GM19239 (cell line): ENCODE measurements around the gene MTRR.

Experiments
- DNase-seq: peaks from one replicate; pipeline ENCODE4 v3.0.0; 2011; ENCODE audit warnings: low spot score; ENCODE audit not compliant: insufficient read length
- FAIRE-seq: peaks from 2 replicates; lab custom pipeline; 2011; peaks lifted over from hg19 to GRCh38; lab: Jason Lieb, UNC

The MTRR gene

DNA sequence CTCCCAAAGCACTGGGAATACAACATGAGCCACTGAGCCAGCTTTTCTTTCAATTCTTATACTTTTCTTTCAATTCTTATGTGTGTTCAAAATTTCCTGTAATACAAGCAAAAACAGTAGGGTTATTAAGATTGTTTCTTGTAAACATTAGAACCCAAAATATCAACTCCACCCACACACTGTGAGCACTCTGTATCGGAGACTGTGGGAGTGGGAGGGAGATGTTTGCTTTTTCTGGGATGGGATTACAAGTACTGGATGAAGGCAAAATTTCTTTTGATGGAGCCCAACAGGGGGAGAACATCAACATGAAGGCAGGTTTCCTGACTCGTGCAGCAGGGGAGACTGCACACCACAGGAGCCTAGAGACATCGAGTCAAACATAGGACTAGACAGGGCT, 13.3 kb upstream of the MTRR start:
- FAIRE-seq (no peak), DNase-seq (no peak)

DNA sequence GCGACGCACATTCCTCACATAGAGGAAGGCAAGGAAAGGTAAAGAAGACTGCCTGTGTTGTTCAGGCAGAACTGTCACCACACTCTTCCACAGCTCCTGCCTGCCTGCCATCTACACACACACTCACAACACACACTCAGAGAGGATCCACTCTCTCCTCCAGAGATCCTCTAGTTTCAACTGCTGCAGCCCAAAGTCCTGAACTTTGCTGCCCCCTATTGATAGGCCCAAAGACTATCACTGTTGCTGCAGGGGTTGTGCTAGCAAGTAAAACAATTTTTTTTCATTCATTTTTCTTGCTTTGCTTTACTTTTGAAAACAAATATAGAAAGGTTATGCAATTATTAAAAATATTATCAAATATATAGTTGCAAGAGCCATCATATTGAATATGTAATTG, 12.1 kb upstream of the MTRR start:
- DNase-seq (no peak), FAIRE-seq (no peak)

DNA sequence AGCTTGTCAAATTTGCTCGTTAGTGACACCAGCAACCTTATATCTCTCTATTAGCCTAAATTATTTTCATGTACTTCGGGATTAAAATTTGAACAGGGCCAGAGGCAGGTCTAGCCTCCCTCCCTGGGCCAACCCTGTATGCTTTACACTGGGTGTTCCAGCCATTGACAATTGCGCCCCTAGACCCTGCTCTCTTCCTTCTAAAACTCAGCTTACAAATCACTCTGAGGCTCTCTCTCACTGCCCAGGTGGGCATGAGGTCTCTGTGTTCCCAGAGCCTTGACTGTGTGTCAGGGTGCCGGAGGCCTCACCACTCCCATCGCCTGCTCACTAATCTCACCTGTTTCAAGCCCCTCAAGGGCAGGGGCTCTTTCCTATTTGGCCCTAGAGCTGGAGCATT, 11.6 kb upstream of the MTRR start:
- FAIRE-seq (no peak), DNase-seq (no peak)

- FAIRE-seq, result no peak
- DNase-seq, result no peak
Measured at GRCh38 chr5:7857926-7858632, 10.9 kb upstream of the MTRR start.

DNA sequence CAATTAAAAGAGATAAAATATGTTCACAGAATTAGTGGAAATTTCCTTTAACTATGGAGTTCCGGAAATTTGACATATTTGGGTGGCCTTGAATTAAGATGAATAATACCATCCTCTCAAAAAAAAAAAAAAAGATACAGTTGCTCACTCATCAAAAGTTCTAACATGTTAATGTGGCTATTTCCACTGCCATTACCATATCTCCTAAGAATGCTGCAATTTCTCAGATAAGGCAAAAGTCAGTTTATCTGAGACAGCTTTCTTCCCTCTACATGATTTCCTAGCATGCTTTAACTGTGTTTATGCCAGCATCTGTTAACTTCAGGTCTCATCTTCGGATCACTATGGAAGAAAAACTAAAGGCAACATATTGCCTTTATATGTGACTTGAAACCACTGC, 2.8 kb upstream of the MTRR start:
- no peak for DNase-seq
- no peak for FAIRE-seq

DNA sequence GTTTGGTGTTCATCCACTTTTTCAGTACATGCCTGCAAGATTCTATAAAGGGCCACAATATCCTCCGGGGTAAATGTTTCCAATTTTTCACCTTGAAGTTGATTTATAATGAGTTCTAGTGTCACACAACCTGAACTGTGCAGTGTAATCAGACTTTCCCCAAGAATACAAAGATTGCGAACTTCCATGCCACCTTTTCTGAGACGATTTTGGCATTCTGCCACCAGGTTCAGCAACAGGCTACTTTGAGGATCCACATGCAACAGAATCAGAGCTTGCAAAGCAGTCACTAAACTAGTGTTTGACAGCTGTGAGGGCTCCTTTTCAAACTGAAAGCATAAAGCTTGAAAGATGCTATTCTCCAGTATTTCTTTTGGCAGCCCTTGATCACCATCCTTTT, 1.7 kb upstream of the MTRR start:
- FAIRE-seq (no peak), DNase-seq (no peak)

DNA sequence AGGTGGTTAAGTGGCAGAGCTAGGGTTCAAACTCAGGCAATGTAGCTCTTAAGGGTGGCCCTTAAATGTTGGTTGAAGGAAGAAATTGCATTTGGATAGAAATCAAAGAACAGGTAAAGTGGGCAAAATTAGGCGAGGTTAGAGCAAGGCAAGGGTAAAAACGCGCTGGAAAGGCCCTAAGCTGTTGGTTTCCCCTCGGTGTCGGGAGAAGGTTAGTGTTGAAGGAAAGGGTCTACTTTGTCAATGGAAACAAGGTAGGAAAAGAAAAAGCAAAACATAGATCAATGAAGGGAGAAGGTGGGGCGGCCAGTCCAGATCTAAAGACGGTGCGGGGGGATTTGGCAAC, 548 bp upstream of the MTRR start:
- DNase-seq (no peak), FAIRE-seq (peak; percentile 80)

GRCh38 chr5:7869474-7870136, 657 bp downstream of the MTRR start:
- FAIRE-seq (no peak), DNase-seq (no peak)

DNA sequence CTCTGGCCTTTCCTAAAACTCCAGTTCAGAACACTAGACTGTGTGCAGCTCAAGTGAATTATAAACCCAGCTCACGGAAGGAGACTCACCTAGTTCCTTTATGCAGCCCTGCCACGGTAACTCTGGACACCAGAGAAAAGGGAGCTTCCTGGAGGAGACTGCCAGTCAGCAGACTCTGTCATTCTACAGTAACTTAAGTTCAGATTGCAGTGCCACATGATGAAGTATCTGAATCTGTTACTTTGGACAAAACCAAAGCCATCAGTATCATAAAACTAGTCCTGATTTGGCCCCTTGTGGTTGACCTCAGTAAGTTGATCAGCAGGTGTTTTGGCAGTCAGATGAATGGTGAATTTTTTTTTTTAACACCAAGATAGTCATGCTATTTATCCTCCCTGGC, 2.7 kb downstream of the MTRR start:
- FAIRE-seq, result peak; percentile 66

GRCh38 chr5:7872517-7873130, 3.7 kb downstream of the MTRR start:
- no peak for DNase-seq
- no peak for FAIRE-seq

More for the DNA sequence above, 2.7 kb downstream of the MTRR start:
- DNase-seq, result no peak

- DNase-seq, result no peak
- no peak for FAIRE-seq
Measured at GRCh38 chr5:7873216-7873615, 4.3 kb downstream of the MTRR start.

GRCh38 chr5:7874639-7875038, 5.7 kb downstream of the MTRR start:
- FAIRE-seq (no peak), DNase-seq (no peak)

DNA sequence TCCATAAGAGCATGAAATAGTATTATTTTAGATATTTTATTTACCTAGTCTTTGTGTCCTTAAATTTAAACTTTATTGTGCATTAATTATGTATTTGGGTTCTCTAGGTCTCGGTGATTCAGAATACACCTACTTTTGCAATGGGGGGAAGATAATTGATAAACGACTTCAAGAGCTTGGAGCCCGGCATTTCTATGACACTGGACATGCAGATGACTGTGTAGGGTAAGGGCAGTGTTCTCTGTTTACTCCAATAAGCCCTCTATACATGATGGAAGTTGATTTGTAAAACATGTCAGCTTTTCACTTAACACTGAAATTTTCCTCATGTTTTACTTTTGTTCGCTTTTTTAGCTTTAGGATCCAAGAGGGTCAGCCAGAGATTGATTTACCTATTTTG, 6.2 kb downstream of the MTRR start:
- DNase-seq (no peak), FAIRE-seq (peak; percentile 11)

- DNase-seq (no peak), FAIRE-seq (no peak)
Measured at GRCh38 chr5:7876867-7877266, 7.9 kb downstream of the MTRR start.

DNA sequence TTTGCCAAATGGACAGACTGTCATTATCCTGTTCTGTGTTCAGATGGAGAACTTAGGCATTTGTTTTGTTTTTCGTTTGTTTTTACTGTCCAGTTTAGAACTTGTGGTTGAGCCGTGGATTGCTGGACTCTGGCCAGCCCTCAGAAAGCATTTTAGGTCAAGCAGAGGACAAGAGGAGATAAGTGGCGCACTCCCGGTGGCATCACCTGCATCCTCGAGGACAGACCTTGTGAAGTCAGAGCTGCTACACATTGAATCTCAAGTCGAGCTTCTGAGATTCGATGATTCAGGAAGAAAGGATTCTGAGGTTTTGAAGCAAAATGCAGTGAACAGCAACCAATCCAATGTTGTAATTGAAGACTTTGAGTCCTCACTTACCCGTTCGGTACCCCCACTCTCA, 8.9 kb downstream of the MTRR start:
- DNase-seq (no peak), FAIRE-seq (no peak)

GRCh38 chr5:7878381-7878873, 9.5 kb downstream of the MTRR start:
- FAIRE-seq, result no peak
- DNase-seq, result no peak

DNA sequence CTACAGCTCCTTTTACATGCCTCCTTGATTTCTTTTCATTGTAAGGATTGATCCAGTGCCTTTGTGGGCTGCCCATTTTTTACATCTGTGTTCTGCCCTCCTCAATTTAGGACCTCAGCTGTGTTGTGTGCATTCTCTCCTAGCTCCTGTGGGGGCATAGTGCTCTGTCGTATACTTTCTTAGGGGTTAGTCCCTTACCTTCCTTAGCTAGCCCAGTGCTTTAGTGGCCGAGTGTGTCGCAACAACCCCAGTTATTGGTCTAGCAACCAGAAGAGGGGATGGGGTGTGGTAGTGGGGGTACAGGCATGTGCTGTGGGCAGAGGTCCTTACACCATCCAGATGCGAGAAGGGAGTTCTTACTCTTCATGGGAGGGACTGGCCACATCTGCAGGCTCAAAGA, 12.1 kb downstream of the MTRR start:
- FAIRE-seq (no peak), DNase-seq (no peak)

DNA sequence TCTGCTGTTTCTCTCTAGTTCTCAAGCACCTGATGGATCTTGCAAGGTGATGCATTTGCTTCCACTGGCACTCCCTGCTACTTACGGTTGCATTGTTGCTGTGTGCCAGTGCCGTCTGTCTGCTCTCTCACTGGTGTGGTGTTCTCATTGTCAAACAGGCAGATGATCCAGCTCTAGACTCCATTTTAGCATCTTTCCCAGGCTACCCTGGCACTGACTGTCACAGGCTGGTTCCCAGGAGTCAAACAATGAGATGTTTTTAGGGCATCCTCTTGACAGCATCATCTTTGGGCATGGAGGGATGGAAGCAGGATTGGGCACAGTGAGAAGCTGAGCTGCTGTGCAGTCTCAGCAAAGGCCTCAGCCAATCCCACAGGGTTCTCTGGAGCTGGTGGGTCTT, 12.9 kb downstream of the MTRR start:
- FAIRE-seq (no peak), DNase-seq (no peak)

GRCh38 chr5:7882926-7883325, 14.0 kb downstream of the MTRR start:
- FAIRE-seq (no peak), DNase-seq (no peak)

DNA sequence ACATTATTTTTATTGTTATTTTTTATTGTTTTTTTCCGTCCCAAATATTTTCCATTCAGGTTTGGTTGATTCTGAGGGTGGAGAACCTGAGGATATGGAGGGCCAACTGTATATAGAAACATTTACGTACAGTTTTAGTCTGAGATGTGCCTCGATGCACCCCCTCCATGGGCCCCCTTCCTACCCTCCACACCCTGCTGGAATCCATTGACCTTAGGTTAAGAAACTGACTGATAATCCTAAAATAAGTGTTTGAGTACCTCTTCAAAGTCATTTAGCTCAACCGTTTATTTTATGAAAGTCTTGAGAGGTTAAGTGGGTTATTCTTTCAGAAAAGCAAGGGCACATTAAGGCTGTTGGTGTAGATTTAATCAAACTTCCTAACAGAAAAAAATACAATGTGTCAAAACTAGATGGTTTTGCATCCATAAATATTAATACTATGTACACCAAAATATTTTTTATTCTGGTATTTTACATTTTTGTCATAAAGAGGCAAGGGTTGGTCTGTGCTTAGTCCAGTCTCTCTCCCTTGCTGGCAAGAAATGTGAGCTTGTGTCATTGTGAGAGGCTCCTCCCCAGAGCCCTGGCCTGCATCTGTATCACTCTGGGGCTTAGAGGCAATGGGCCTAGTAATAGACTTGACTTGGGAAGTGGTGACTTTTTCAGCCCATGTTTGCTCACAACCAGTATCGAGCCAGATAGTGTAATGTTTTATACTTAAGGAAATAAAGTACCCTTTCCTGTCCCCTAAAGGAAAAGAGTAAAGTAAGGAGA, 15.7 kb downstream of the MTRR start:
- no peak for FAIRE-seq
- no peak for DNase-seq
